ENCODE results near the gene LZTS2.
A peak's percentile ranks its signal among the peaks of the same experiment; 100 is the strongest.

Gene LZTS2

GRCh38 chr10:101053516-101053915 is 53.9 kb downstream of the LZTS2 start:
- H3K4me3 Mint-ChIP-seq = no peak overlapping the region
- peaks cover 10% of the 10 kb centered on the region for H3K36me3 Mint-ChIP-seq (ENCODE audit: low read depth)
- H3K27ac Mint-ChIP-seq = peak overlapping the region; percentile 31
- H3K27me3 Mint-ChIP-seq (ENCODE audit: low read depth, poor library complexity) = peaks cover 53% of the 10 kb centered on the region
- H3K9me3 Mint-ChIP-seq = no peaks in the 10 kb centered on the region
- peaks cover 19% of the 10 kb centered on the region for H3K4me1 Mint-ChIP-seq
- TF ChIP-seq, protein P1, sequence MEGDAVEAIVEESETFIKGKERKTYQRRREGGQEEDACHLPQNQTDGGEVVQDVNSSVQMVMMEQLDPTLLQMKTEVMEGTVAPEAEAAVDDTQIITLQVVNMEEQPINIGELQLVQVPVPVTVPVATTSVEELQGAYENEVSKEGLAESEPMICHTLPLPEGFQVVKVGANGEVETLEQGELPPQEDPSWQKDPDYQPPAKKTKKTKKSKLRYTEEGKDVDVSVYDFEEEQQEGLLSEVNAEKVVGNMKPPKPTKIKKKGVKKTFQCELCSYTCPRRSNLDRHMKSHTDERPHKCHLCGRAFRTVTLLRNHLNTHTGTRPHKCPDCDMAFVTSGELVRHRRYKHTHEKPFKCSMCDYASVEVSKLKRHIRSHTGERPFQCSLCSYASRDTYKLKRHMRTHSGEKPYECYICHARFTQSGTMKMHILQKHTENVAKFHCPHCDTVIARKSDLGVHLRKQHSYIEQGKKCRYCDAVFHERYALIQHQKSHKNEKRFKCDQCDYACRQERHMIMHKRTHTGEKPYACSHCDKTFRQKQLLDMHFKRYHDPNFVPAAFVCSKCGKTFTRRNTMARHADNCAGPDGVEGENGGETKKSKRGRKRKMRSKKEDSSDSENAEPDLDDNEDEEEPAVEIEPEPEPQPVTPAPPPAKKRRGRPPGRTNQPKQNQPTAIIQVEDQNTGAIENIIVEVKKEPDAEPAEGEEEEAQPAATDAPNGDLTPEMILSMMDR (IDR thresholded peaks at IDR 0.05) = no peak
- DNase-seq = no peak

DNA sequence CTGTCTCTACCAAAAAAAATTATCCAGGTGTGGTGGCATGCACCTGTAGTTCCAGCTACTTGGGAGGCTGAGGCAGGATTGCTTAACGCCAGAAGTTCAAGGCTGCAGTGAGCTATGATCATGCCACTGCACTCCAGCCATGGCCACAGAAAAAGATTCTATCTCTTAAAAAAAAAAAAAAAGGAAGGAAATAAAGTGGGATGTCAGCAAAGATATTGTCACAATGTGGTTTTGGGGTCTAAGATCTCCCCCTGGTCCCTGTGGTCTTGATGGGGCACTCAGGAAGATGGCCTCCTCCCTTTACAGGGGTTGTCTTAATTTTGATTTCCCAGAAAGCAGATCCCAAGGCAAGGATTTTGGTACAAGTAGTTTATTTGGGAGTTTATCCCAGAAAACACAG is 54.7 kb downstream of the LZTS2 start:
- Mint-ChIP-seq H3K4me1 (peaks cover 16% of the 10 kb centered on the region), H3K36me3 (ENCODE audit: low read depth) (peaks cover 10% of the 10 kb centered on the region), H3K4me3 (no peak overlapping the region), H3K27me3 (ENCODE audit: low read depth, poor library complexity) (peaks cover 48% of the 10 kb centered on the region), H3K27ac (no peak overlapping the region), H3K9me3 (no peaks in the 10 kb centered on the region)
- no peak for DNase-seq
- TF ChIP-seq, protein P1 (IDR thresholded peaks at IDR 0.05) = no peak

GRCh38 chr10:101054876-101055275 is 55.3 kb downstream of the LZTS2 start:
- Mint-ChIP-seq H3K36me3 (ENCODE audit: low read depth) (peaks cover 10% of the 10 kb centered on the region), H3K9me3 (no peaks in the 10 kb centered on the region), H3K27ac (no peak overlapping the region), H3K4me3 (no peak overlapping the region), H3K4me1 (peaks cover 21% of the 10 kb centered on the region), H3K27me3 (ENCODE audit: low read depth, poor library complexity) (peaks cover 46% of the 10 kb centered on the region)
- no peak for DNase-seq
- TF ChIP-seq, protein P1 (IDR thresholded peaks at IDR 0.05) = no peak

- H3K36me3 Mint-ChIP-seq (ENCODE audit: low read depth) = peaks cover 10% of the 10 kb centered on the region
- TF ChIP-seq, protein P1 (IDR thresholded peaks at IDR 0.05) = no peak
- DNase-seq = no peak
- H3K4me1 Mint-ChIP-seq = peaks cover 24% of the 10 kb centered on the region
- H3K27me3 Mint-ChIP-seq (ENCODE audit: low read depth, poor library complexity) = peaks cover 41% of the 10 kb centered on the region
- H3K9me3 Mint-ChIP-seq = no peaks in the 10 kb centered on the region
- H3K4me3 Mint-ChIP-seq = no peak overlapping the region
- H3K27ac Mint-ChIP-seq = no peak overlapping the region
These were observed 55.8 kb downstream of the LZTS2 start for GRCh38 chr10:101055411-101055810.

GRCh38 chr10:101056365-101057151 is 57.0 kb downstream of the LZTS2 start:
- DNase-seq = no peak
- Mint-ChIP-seq H3K27ac (no peak overlapping the region), H3K9me3 (no peaks in the 10 kb centered on the region), H3K4me3 (no peak overlapping the region), H3K36me3 (ENCODE audit: low read depth) (peaks cover 10% of the 10 kb centered on the region), H3K4me1 (peaks cover 17% of the 10 kb centered on the region), H3K27me3 (ENCODE audit: low read depth, poor library complexity) (peaks cover 32% of the 10 kb centered on the region)
- TF ChIP-seq, protein P1 (IDR thresholded peaks at IDR 0.05) = no peak
